Measurements from ENCODE around the gene ANTXR1. TPM values are rescaled to one million over a fixed set of nuclear protein-coding genes. Genes with fewer than 3 reads are reported as not detected.

Gene ANTXR1
- polyA plus RNA-seq: not detected

GRCh38 chr2:69013142-69013839 is at the start of gene ANTXR1:
TSS of gene ANTXR1 (plus strand) at chr2:69013179. CDS start at chr2:69013500, 321 bp downstream.
- Mint-ChIP-seq H3K36me3 (peaks cover 3% of the 10 kb centered on the region), H3K9me3 (peaks cover 0 to 2% (median 0%) of the 10 kb centered on the region in 3 donors), H3K4me1 (peaks cover 4 to 14% (median 8%) of the 10 kb centered on the region in 3 donors), H3K4me3 (peak within 1 kb of the TSS; percentile 47 to 85 (median 78)), H3K27ac (no peak within 1 kb of the TSS), H3K27me3 (peaks cover 46% of the 10 kb centered on the region)

GRCh38 chr2:68964282-68964681 is 48.7 kb upstream of the ANTXR1 start:
- peaks cover 0 to 2% (median 1%) of the 10 kb centered on the region in 3 donors for H3K9me3 Mint-ChIP-seq
- H3K27ac Mint-ChIP-seq: no peak overlapping the region
- H3K4me3 Mint-ChIP-seq: no peak overlapping the region
- H3K27me3 Mint-ChIP-seq: peaks cover 11% of the 10 kb centered on the region
- peaks cover 0 to 4% (median 2%) of the 10 kb centered on the region in 3 donors for H3K4me1 Mint-ChIP-seq
- peaks cover 1% of the 10 kb centered on the region for H3K36me3 Mint-ChIP-seq

DNA sequence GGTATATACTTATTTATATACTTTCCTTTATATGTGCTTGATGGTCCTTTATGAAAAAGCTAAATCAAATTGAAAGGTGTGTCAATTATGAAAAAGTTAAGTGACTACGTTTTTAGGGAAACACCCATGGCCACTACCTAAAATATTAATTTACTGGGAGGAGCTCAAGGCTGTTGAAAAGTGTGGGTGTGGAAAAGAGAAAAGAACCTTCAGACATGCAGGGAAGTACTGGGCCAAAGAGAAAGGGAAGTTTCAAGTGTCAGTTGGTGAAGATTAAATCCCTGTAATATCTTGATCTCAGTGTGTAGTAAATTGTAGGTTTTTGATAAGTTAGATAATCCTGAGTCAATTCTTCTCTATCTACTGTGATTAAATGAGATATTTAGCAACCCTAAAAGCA is 44.8 kb upstream of the ANTXR1 start:
- Mint-ChIP-seq H3K9me3 (peaks cover 0 to 2% (median 1%) of the 10 kb centered on the region in 3 donors), H3K4me1 (peaks cover 0 to 4% (median 2%) of the 10 kb centered on the region in 3 donors), H3K36me3 (peaks cover 1% of the 10 kb centered on the region), H3K27ac (no peak overlapping the region), H3K4me3 (no peak overlapping the region), H3K27me3 (peaks cover 8% of the 10 kb centered on the region)

DNA sequence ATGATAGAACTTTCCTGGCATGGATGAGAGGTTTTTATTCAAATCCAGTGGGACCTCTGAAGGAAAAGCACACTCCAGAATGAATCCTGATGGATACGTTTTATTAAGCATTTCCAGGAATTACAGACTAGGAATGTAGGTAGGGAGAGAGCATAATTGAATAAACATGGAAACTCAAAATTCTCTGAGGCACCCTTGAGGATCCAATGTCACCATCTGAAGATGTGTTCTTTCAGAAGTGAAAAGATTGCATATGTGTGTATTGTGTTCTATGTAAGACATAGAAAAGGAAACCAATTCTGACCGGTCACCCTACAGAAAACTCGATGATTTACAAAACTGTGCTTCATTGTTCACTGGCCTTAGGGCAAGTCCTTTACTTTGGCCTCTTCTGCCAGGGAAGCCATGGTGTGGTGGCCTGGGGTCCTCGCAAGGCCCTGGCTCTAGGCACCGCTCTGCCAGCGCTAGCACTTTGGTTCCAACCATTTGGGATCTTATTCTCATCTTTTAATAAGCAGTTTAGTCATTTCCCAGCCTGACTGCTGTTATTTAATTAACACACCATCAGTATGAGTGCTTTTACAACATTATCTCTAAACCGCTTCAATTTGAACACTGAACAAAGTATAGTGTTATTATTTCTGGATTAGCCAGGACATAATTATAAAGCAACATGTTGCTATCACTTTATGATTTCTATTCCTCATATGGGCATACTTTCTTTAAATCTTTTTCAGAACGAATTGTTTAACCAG is 43.1 kb upstream of the ANTXR1 start:
- H3K27me3 Mint-ChIP-seq: peaks cover 7% of the 10 kb centered on the region
- H3K4me3 Mint-ChIP-seq: no peak overlapping the region
- H3K4me1 Mint-ChIP-seq: peaks cover 0 to 2% (median 2%) of the 10 kb centered on the region in 3 donors
- no peak overlapping the region for H3K27ac Mint-ChIP-seq
- peaks cover 1% of the 10 kb centered on the region for H3K36me3 Mint-ChIP-seq
- peaks cover 0 to 4% (median 0%) of the 10 kb centered on the region in 3 donors for H3K9me3 Mint-ChIP-seq

DNA sequence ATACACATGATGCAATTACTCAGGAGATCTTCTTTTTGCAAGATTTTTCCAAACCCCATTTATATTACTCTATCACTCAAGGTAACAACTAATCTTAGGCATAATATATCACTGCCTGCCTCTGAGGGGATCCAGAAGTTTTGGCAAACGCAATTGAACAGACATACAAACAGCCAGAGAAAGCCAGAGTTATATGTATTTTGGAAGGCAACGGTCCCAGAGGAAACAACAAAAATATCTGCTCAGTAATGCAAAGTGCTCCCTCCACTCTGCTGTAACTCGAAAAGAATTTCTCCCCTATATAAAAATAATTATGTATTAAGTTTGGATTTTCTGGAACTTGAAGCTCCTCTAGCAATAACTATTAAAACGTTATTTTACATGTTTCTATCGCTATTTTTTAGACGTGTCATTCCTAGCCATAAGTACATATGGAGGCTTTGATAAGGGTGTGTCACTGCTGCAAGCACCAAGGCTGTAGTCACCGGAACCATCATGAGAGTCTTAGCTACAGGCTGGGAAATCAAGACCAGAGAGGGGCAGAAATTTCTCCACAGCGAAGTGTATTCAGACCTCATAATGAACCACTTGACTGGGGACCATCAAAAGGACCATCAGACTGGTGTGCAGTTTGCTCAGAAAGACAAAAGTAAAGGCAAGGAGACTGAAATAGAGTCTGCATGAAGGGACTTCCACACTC is 42.3 kb upstream of the ANTXR1 start:
- H3K4me3 Mint-ChIP-seq: no peak overlapping the region
- H3K9me3 Mint-ChIP-seq: peaks cover 0 to 4% (median 0%) of the 10 kb centered on the region in 3 donors
- peaks cover 1% of the 10 kb centered on the region for H3K36me3 Mint-ChIP-seq
- peaks cover 6% of the 10 kb centered on the region for H3K27me3 Mint-ChIP-seq
- H3K27ac Mint-ChIP-seq: no peak overlapping the region
- peaks cover 0 to 2% (median 2%) of the 10 kb centered on the region in 3 donors for H3K4me1 Mint-ChIP-seq

GRCh38 chr2:68971591-68972231 is 41.3 kb upstream of the ANTXR1 start:
- Mint-ChIP-seq H3K4me1 (peaks cover 0 to 2% (median 2%) of the 10 kb centered on the region in 3 donors), H3K4me3 (no peak overlapping the region), H3K27me3 (peaks cover 6% of the 10 kb centered on the region), H3K9me3 (peaks cover 0 to 4% (median 0%) of the 10 kb centered on the region in 3 donors), H3K27ac (no peak overlapping the region), H3K36me3 (no peaks in the 10 kb centered on the region)

DNA sequence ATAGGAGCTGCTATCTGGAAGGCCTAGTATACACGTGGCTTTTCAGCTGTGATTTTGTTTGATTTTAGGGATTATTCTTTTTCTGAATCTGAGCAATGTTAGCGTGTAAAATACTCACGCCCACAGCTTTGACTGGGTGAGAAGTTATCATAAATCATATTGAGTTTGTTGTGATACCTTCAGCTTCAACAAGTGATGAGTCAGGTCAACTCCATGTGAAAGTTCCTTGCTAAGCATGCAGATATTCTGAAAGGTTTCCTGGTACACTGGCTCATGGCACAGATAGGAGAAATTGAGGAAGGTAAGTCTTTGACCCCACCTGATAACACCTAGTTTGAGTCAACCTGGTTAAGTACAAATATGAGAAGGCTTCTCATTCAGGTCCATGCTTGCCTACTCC is 38.7 kb upstream of the ANTXR1 start, which contains the start of gene GKN1:
GKN1 (plus strand) TSS at position 386 of the 400 bp plus-strand sequence. CDS start 42 bp downstream, outside the sequence.
- H3K27me3 Mint-ChIP-seq: peaks cover 6% of the 10 kb centered on the region
- H3K4me1 Mint-ChIP-seq: no peaks in the 10 kb centered on the region
- peak within 1 kb of the TSS in 1 of 3 donors; percentile 33 for H3K27ac Mint-ChIP-seq
- no peak within 1 kb of the TSS for H3K4me3 Mint-ChIP-seq
- peaks cover 2% of the 10 kb centered on the region for H3K36me3 Mint-ChIP-seq
- H3K9me3 Mint-ChIP-seq: peaks cover 0 to 2% (median 0%) of the 10 kb centered on the region in 3 donors

GRCh38 chr2:68974946-68975665 is 37.9 kb upstream of the ANTXR1 start:
- peaks cover 7% of the 10 kb centered on the region for H3K27me3 Mint-ChIP-seq
- peaks cover 0 to 2% (median 0%) of the 10 kb centered on the region in 3 donors for H3K9me3 Mint-ChIP-seq
- no peak overlapping the region for H3K4me3 Mint-ChIP-seq
- no peak overlapping the region for H3K27ac Mint-ChIP-seq
- peaks cover 2% of the 10 kb centered on the region for H3K36me3 Mint-ChIP-seq
- H3K4me1 Mint-ChIP-seq: no peaks in the 10 kb centered on the region

DNA sequence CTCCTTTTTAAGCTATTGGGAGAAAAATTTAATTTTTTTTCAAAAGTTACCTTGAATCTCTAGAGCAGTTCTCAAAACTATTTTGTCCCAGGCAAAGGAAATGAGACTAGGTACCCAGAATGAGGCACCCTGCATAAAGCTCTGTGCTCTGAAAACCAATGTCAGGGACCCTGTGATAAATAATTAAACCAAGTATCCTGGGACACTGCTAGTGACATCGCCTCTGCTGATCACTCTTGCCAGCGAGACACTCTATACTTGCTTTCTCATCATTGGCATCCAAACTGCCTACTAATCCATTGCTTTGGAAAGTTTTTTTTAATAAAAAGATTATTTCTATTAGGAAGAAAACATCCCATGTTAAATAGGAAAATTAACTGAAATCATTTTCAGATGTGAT is 37.1 kb upstream of the ANTXR1 start:
- Mint-ChIP-seq H3K36me3 (peaks cover 2% of the 10 kb centered on the region), H3K4me3 (no peak overlapping the region), H3K9me3 (peaks cover 0 to 2% (median 0%) of the 10 kb centered on the region in 3 donors), H3K4me1 (no peaks in the 10 kb centered on the region), H3K27me3 (peaks cover 7% of the 10 kb centered on the region), H3K27ac (no peak overlapping the region)

DNA sequence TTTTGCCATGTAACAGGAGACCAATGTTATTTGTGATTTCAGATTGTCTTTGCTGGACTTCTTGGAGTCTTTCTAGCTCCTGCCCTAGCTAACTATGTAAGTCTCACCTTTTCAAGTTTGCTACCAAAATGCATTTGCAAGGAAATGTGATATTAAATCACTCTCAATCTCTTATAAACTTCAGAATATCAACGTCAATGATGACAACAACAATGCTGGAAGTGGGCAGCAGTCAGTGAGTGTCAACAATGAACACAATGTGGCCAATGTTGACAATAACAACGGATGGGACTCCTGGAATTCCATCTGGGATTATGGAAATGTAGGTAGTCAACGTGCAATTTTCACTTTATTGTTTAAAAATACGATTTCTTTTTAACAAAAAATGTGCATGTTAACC is 35.5 kb upstream of the ANTXR1 start:
- peaks cover 12% of the 10 kb centered on the region for H3K27me3 Mint-ChIP-seq
- H3K27ac Mint-ChIP-seq: no peak overlapping the region
- peaks cover 2% of the 10 kb centered on the region for H3K36me3 Mint-ChIP-seq
- H3K4me3 Mint-ChIP-seq: no peak overlapping the region
- H3K9me3 Mint-ChIP-seq: peaks cover 0 to 2% (median 0%) of the 10 kb centered on the region in 3 donors
- no peaks in the 10 kb centered on the region for H3K4me1 Mint-ChIP-seq

DNA sequence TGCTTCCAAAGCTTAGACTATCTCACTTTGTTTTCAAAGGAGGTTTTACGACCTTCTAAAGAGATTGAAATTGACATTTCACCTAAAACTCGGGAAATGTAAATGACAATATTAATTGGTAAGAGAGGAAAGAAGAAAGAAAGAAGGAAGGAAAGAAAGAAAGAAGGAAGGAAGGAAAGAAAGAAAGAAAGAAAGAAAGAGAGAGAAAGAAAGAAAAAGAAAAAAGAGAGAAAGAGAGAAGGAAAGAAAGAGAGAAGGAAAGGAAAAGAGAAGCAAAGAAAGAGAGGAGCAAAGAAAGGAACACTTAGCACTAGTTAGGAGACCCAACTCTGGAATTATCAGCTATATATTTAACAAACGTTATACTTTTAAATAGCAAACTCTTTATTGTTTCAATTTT is 34.9 kb upstream of the ANTXR1 start:
- no peak overlapping the region for H3K27ac Mint-ChIP-seq
- no peak overlapping the region for H3K4me3 Mint-ChIP-seq
- peaks cover 0 to 2% (median 0%) of the 10 kb centered on the region in 3 donors for H3K9me3 Mint-ChIP-seq
- peaks cover 12% of the 10 kb centered on the region for H3K27me3 Mint-ChIP-seq
- H3K36me3 Mint-ChIP-seq: peaks cover 2% of the 10 kb centered on the region
- H3K4me1 Mint-ChIP-seq: no peaks in the 10 kb centered on the region

DNA sequence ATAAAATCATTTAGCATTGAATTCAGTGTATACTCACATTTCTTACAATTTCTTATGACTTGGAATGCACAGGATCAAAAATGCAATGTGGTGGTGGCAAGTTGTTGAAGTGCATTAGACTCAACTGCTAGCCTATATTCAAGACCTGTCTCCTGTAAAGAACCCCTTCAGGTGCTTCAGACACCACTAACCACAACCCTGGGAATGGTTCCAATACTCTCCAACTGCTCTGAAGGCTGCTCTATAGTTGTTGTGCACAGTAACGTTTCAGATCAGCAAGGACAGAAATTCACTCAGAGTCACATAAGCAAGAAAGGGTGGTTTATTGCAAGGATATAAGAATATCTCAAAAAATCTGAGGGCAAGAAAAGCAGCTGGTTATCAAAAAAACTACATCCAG is 32.0 kb upstream of the ANTXR1 start:
- H3K4me3 Mint-ChIP-seq: no peak overlapping the region
- peaks cover 8% of the 10 kb centered on the region for H3K27me3 Mint-ChIP-seq
- no peaks in the 10 kb centered on the region for H3K4me1 Mint-ChIP-seq
- peaks cover 2% of the 10 kb centered on the region for H3K36me3 Mint-ChIP-seq
- H3K27ac Mint-ChIP-seq: no peak overlapping the region
- H3K9me3 Mint-ChIP-seq: no peaks in the 10 kb centered on the region

GRCh38 chr2:68987021-68987503 is 25.9 kb upstream of the ANTXR1 start:
- H3K4me1 Mint-ChIP-seq: no peaks in the 10 kb centered on the region
- H3K4me3 Mint-ChIP-seq: no peak overlapping the region
- peaks cover 2% of the 10 kb centered on the region for H3K36me3 Mint-ChIP-seq
- H3K9me3 Mint-ChIP-seq: no peaks in the 10 kb centered on the region
- H3K27ac Mint-ChIP-seq: no peak overlapping the region
- H3K27me3 Mint-ChIP-seq: peaks cover 6% of the 10 kb centered on the region

- no peaks in the 10 kb centered on the region for H3K4me1 Mint-ChIP-seq
- peaks cover 7% of the 10 kb centered on the region for H3K27me3 Mint-ChIP-seq
- no peak overlapping the region for H3K4me3 Mint-ChIP-seq
- no peaks in the 10 kb centered on the region for H3K9me3 Mint-ChIP-seq
- no peak overlapping the region for H3K27ac Mint-ChIP-seq
- H3K36me3 Mint-ChIP-seq: peaks cover 2% of the 10 kb centered on the region
Observed at GRCh38 chr2:68989035-68989434, 23.9 kb upstream of the ANTXR1 start.
